Cardiac muscle cell (in vitro differentiated cells and primary cell): Measurements from ENCODE around the gene ZNF32. TPM values are rescaled to one million over a fixed set of nuclear protein-coding genes. Genes with fewer than 3 reads are reported as not detected.

ENCODE experiments used
- DNase-seq, 2 donors: peaks; one replicate each; pipeline versions ENCODE4 v3.0.0 to v3.0.0-alpha.2; 2010 to 2017; ENCODE audit warnings: low read depth in 1 of 2, low spot score in 1 of 2
- H3K27ac ChIP-seq: fragments of 200-600 bp; sonication (generic); 2 replicates; pipeline ENCODE4 v1.5.1; 2016
- H3K27me3 ChIP-seq: fragments of 200-600 bp; sonication (generic); 2 replicates; pipeline ENCODE4 v1.6.0; 2016; ENCODE audit warnings: control low read depth
- H3K36me3 ChIP-seq: fragments of 200-600 bp; sonication (generic); 2 replicates; pipeline ENCODE4 v1.5.1; 2016; ENCODE audit warnings: control low read depth
- H3K4me1 ChIP-seq: fragments of 200-600 bp; sonication (generic); 2 replicates; pipeline ENCODE4 v1.8.1; 2017; ENCODE audit warnings: low read depth, mild to moderate bottlenecking, mixed run types
- H3K4me3 ChIP-seq: fragments of 200-600 bp; sonication (generic); 2 replicates; pipeline ENCODE4 v1.5.1; 2016; ENCODE audit warnings: mild to moderate bottlenecking
- H3K9me3 ChIP-seq: fragments of 200-600 bp; sonication (generic); 2 replicates; pipeline ENCODE4 v1.5.1; 2017; ENCODE audit warnings: low read depth, mild to moderate bottlenecking, control low read depth
- CTCF ChIP-seq: IDR thresholded peaks from 2 replicates; pipeline ENCODE4 v1.5.1; 2012; ENCODE audit warnings: low read depth, mild to moderate bottlenecking, low read length
- polyA plus RNA-seq: library from polyadenylated mRNA; unstranded; fragments of >200 nt; fragmentation: Nextera tagmentation; extraction: Ambion mirVana; gene quantifications from 2 replicates; pipeline ENCODE4 v1.2.1, GENCODE V29; 2016
- total RNA-seq: library from RNA; depleted of rRNA; stranded (reverse); fragments of >200 nt; gene quantifications from 2 replicates; pipeline ENCODE4 v1.2.3, GENCODE V29; 2016

The ZNF32 gene
- total and polyA plus RNA-seq, 2 experiments from 2014 or later = 32.0 to 55.7 TPM

DNA sequence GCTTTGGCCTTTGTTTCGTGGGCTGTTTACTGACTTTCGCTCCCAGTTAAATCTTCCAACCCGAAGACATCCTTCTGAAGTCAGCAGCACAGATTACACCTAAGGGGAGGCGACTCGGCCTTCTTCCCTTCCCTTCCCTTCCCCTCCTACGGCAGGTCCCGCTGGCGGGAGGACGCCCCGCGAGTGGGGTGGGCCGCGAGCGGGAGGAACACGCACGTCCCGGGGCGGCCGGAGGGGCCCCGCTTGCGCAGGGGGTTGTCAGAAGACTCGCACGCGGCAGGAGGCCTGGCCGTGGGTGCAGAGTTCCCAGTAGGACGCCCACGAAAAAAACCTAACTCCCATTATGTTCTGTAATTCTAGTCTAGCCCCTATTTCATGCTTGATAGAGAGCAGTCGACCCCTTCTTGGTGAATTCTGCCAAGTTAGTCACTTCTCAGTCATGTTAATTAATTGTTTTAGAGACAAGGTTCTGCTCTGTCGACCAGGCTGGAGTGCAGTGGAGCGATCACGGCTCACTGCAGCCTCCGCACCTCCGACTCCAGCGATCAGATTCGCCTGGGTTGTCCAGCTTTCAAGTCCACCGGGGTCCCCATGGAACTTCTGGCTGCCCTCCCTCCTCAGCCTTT lies 19.2 kb upstream of the ZNF32 start:
- Histone ChIP-seq H3K9me3 (no peaks in the 10 kb centered on the region), H3K27me3 (peaks cover 33% of the 10 kb centered on the region), H3K27ac (no peak overlapping the region), H3K4me3 (no peak overlapping the region), H3K4me1 (no peaks in the 10 kb centered on the region), H3K36me3 (no peaks in the 10 kb centered on the region)
- TF ChIP-seq CTCF = no peak
- no peak for DNase-seq

GRCh38 chr10:43667317-43667731 lies 18.6 kb upstream of the ZNF32 start:
- Histone ChIP-seq H3K4me1 (no peaks in the 10 kb centered on the region), H3K36me3 (no peaks in the 10 kb centered on the region), H3K27ac (no peak overlapping the region), H3K27me3 (peaks cover 33% of the 10 kb centered on the region), H3K9me3 (no peaks in the 10 kb centered on the region), H3K4me3 (no peak overlapping the region)
- peak; percentile 65 for TF ChIP-seq CTCF
- DNase-seq = peak in 1 of 2 donors; percentile 68

- Histone ChIP-seq H3K27ac (no peak overlapping the region), H3K4me1 (no peaks in the 10 kb centered on the region), H3K36me3 (no peaks in the 10 kb centered on the region), H3K27me3 (peaks cover 33% of the 10 kb centered on the region), H3K9me3 (no peaks in the 10 kb centered on the region), H3K4me3 (no peak overlapping the region)
- no peak for DNase-seq
- no peak for TF ChIP-seq CTCF
These were observed 17.9 kb upstream of the ZNF32 start for GRCh38 chr10:43666552-43666951.

GRCh38 chr10:43665054-43665453 lies 16.4 kb upstream of the ZNF32 start:
- H3K36me3 ChIP-seq = no peaks in the 10 kb centered on the region
- no peak overlapping the region for H3K4me3 ChIP-seq
- DNase-seq = no peak
- H3K4me1 ChIP-seq = no peaks in the 10 kb centered on the region
- TF ChIP-seq CTCF = no peak
- no peak overlapping the region for H3K27ac ChIP-seq
- H3K9me3 ChIP-seq = no peaks in the 10 kb centered on the region
- peaks cover 18% of the 10 kb centered on the region for H3K27me3 ChIP-seq

DNA sequence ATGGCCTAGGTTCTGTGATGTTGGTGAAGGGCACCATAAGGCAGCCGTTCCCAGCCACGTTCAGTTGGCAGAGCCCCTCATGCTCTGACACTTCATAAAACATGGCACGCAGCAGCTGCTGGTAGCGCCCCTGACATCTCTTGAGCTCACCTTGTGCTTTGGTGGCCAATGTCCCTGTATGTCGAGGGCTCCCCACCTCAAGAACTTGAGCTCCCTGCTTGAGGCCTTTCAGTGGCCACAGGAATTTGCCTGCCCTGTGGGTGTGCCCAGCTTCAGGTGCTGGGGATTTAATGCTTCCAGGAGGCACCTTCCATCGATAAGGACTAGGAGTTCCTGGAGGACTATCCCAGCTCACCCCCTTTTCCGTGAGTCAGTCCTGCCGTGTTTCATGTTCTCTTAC lies 9.5 kb upstream of the ZNF32 start:
- TF ChIP-seq CTCF = no peak
- Histone ChIP-seq H3K4me1 (no peaks in the 10 kb centered on the region), H3K36me3 (no peaks in the 10 kb centered on the region), H3K4me3 (no peak overlapping the region), H3K27ac (no peak overlapping the region), H3K27me3 (no peaks in the 10 kb centered on the region), H3K9me3 (no peaks in the 10 kb centered on the region)
- no peak for DNase-seq
